GM23248 (cell line): ENCODE results near the gene TMEM50B. TPM values are rescaled to one million over a fixed set of nuclear protein-coding genes. Genes with fewer than 3 reads are reported as not detected.

Experiments
- DNase-seq: peaks from one replicate; pipeline ENCODE4 v3.0.0-alpha.2; 2015
- H2AFZ ChIP-seq: fragments of 200-600 bp; sonication (generic); 2 replicates; pipeline ENCODE4 v1.6.1; 2016; ENCODE audit warnings: antibody characterized with exemption
- H3F3A ChIP-seq: fragments of 200-600 bp; sonication (generic); 2 replicates; pipeline ENCODE4 v1.6.1; 2016; ENCODE audit warnings: mild to moderate bottlenecking, antibody characterized with exemption, mixed run types; ENCODE audit not compliant: insufficient read depth
- H3K27ac ChIP-seq: fragments of 200-600 bp; sonication (generic); 2 replicates; pipeline ENCODE4 v1.5.1; 2016; ENCODE audit warnings: mild to moderate bottlenecking
- H3K27me3 ChIP-seq: fragments of 200-600 bp; sonication (generic); replicated peaks from 2 replicates; pipeline ENCODE4 v1.6.1; 2016; ENCODE audit warnings: mild to moderate bottlenecking; ENCODE audit not compliant: insufficient read depth
- H3K36me3 ChIP-seq: fragments of 200-600 bp; sonication (generic); 2 replicates; pipeline ENCODE4 v1.6.1; 2016; ENCODE audit warnings: low read depth, mild to moderate bottlenecking
- H3K4me1 ChIP-seq: fragments of 200-600 bp; sonication (generic); 2 replicates; pipeline ENCODE4 v1.6.1; 2016; ENCODE audit warnings: mild to moderate bottlenecking; ENCODE audit not compliant: insufficient read depth
- H3K4me2 ChIP-seq: fragments of 200-600 bp; sonication (generic); one replicate; pipeline ENCODE4 v1.6.1; 2016; ENCODE audit warnings: mild to moderate bottlenecking; ENCODE audit not compliant: unreplicated experiment
- H3K4me3 ChIP-seq: fragments of 200-600 bp; sonication (generic); 2 replicates; pipeline ENCODE4 v1.5.1; 2016; ENCODE audit warnings: mild to moderate bottlenecking
- H3K79me2 ChIP-seq: fragments of 200-600 bp; sonication (generic); 2 replicates; pipeline ENCODE4 v1.6.1; 2016; ENCODE audit warnings: mild to moderate bottlenecking; ENCODE audit not compliant: insufficient read depth
- H3K9ac ChIP-seq: fragments of 200-600 bp; sonication (generic); 2 replicates; pipeline ENCODE4 v1.6.1; 2016; ENCODE audit warnings: mild to moderate bottlenecking
- H3K9me2 ChIP-seq: fragments of 200-600 bp; sonication (generic); 2 replicates; pipeline ENCODE4 v1.6.1; 2016; ENCODE audit warnings: mixed run types, mild to moderate bottlenecking, moderate library complexity; ENCODE audit not compliant: insufficient read depth
- H3K9me3 ChIP-seq: fragments of 200-600 bp; sonication (generic); one replicate; pipeline ENCODE4 v1.6.1; 2017; ENCODE audit warnings: low read depth
- H4K20me1 ChIP-seq: fragments of 200-600 bp; sonication (generic); 2 replicates; pipeline ENCODE4 v1.6.0; 2016; ENCODE audit not compliant: insufficient read depth
- EZH2 ChIP-seq: fragments of 200-600 bp; sonication (generic); IDR thresholded peaks from 2 replicates; pipeline ENCODE4 v1.6.1; 2018; ENCODE audit warnings: antibody characterized with exemption, mild to moderate bottlenecking; ENCODE audit not compliant: insufficient read depth, poor library complexity, severe bottlenecking
- EZH2phosphoT487 ChIP-seq: fragments of 200-600 bp; sonication (generic); IDR thresholded peaks from 2 replicates; pipeline ENCODE4 v1.6.1; 2018; ENCODE audit warnings: antibody characterized with exemption, moderate library complexity, mild to moderate bottlenecking, low read depth; ENCODE audit not compliant: insufficient read depth
- WGBS, 2 experiments: methylation state at CpG; one replicate each; pipeline ENCODE4 v1.1.6; 2015 to 2017; ENCODE audit warnings: low lambda C conversion rate in 2 of 2, low coverage in 1 of 2; ENCODE audit errors: missing lambda C conversion rate in 2 of 2; 5-methylcytosine and 5-hydroxymethylcytosine counted together
- in situ Hi-C: fragments of 300-500 bp; cut with MboI; formaldehyde crosslinking; loops from 2 replicates; pipeline ENCODE4 v1.15.0; 2020
- polyA plus RNA-seq: library from polyadenylated mRNA; unstranded; fragments of >200 nt; fragmentation: Nextera tagmentation; extraction: Ambion mirVana; gene quantifications from 2 replicates; pipeline ENCODE4 v1.2.1, GENCODE V29; 2016
- total RNA-seq: library from RNA; depleted of rRNA; stranded (reverse); fragments of >200 nt; shearing (Covaris generic); gene quantifications from 2 replicates; pipeline ENCODE4 v1.2.3, GENCODE V29; 2014

Gene TMEM50B
- total and polyA plus RNA-seq, 2 experiments from 2014 or later, result 35.1 to 43.9 TPM

GRCh38 chr21:33491373-33492102 is 11.8 kb upstream of the TMEM50B start, which contains the start of gene DNAJC28:
DNAJC28 (minus strand) TSS chr21:33491716; CDS start chr21:33489393, 2,323 bp downstream.
- Histone ChIP-seq H3K27me3 (no peaks in the 10 kb centered on the region), H3K27ac (no peak within 1 kb of the TSS)

GRCh38 chr21:33490991-33491372 is 11.2 kb upstream of the TMEM50B start:
- H3K4me3 ChIP-seq, result peak overlapping the region; percentile 89
- no peaks in the 10 kb centered on the region for H3K79me2 ChIP-seq
- no peaks in the 10 kb centered on the region for H3K36me3 ChIP-seq
- no peak overlapping the region for H3K27ac ChIP-seq
- no peaks in the 10 kb centered on the region for H4K20me1 ChIP-seq
- H3K9ac ChIP-seq, result peak overlapping the region; percentile 77
- H3F3A ChIP-seq, result no peaks in the 10 kb centered on the region
- peak overlapping the region; percentile 100 for H2AFZ ChIP-seq
- H3K4me1 ChIP-seq, result 0 out of 2 replicates have a peak, but pooled peaks cover 7% of the 10 kb centered on the region
- in situ Hi-C loops, result no loop called here
- H3K4me2 ChIP-seq, result peak overlapping the region; percentile 89
- no peaks in the 10 kb centered on the region for H3K27me3 ChIP-seq
- peak; percentile 32 for DNase-seq
- 13 to 14% methylated on average over 12 of the region's 12 CpGs for WGBS, 2 experiments
- H3K9me3 ChIP-seq, result no peaks in the 10 kb centered on the region
- no peaks in the 10 kb centered on the region for H3K9me2 ChIP-seq
- TF ChIP-seq EZH2phosphoT487 (no peak), EZH2 (no peak)

More at GRCh38 chr21:33491373-33492102, 11.8 kb upstream of the TMEM50B start, which contains the start of gene DNAJC28:
- DNase-seq, result peak; percentile 96
- 1% methylated on average over 38 to 46 of the region's 52 CpGs for WGBS, 2 experiments
- in situ Hi-C loops, result no loop called here
- peak within 1 kb of the TSS; percentile 89 for H3K4me3 ChIP-seq
- 0 out of 2 replicates have a peak, but pooled peaks cover 7% of the 10 kb centered on the region for H3K4me1 ChIP-seq
- no peaks in the 10 kb centered on the region for H3K36me3 ChIP-seq
- H3K79me2 ChIP-seq, result no peaks in the 10 kb centered on the region
- H4K20me1 ChIP-seq, result no peaks in the 10 kb centered on the region
- peak within 1 kb of the TSS; percentile 77 for H3K9ac ChIP-seq
- H3K9me2 ChIP-seq, result no peaks in the 10 kb centered on the region
- H3K4me2 ChIP-seq, result peak within 1 kb of the TSS; percentile 89
- peak within 1 kb of the TSS; percentile 100 for H2AFZ ChIP-seq
- H3K9me3 ChIP-seq, result no peaks in the 10 kb centered on the region
- no peak for TF ChIP-seq EZH2
- TF ChIP-seq EZH2phosphoT487, result no peak
- no peaks in the 10 kb centered on the region for H3F3A ChIP-seq

GRCh38 chr21:33488936-33489335 is 9.2 kb upstream of the TMEM50B start:
- H4K20me1 ChIP-seq, result no peaks in the 10 kb centered on the region
- WGBS, 2 experiments, result 80 to 81% methylated on average over 4 of the region's 4 CpGs
- H3K79me2 ChIP-seq, result no peaks in the 10 kb centered on the region
- no peaks in the 10 kb centered on the region for H3K9me3 ChIP-seq
- TF ChIP-seq EZH2, result no peak
- TF ChIP-seq EZH2phosphoT487, result no peak
- H3K4me2 ChIP-seq, result no peak overlapping the region
- no peaks in the 10 kb centered on the region for H3K27me3 ChIP-seq
- H3K4me1 ChIP-seq, result 0 out of 2 replicates have a peak, but pooled peaks cover 7% of the 10 kb centered on the region
- DNase-seq, result no peak
- no peak overlapping the region for H3K9ac ChIP-seq
- H3K4me3 ChIP-seq, result no peak overlapping the region
- no peak overlapping the region for H2AFZ ChIP-seq
- in situ Hi-C loops, result no loop called here
- H3K9me2 ChIP-seq, result no peaks in the 10 kb centered on the region
- H3F3A ChIP-seq, result no peaks in the 10 kb centered on the region
- no peaks in the 10 kb centered on the region for H3K36me3 ChIP-seq
- H3K27ac ChIP-seq, result no peak overlapping the region

- in situ Hi-C loops, result no loop called here
- Histone ChIP-seq H3K9me3 (no peaks in the 10 kb centered on the region), H3K36me3 (no peaks in the 10 kb centered on the region), H3F3A (no peaks in the 10 kb centered on the region), H3K27ac (no peak overlapping the region), H3K4me3 (no peak overlapping the region), H3K79me2 (no peaks in the 10 kb centered on the region), H3K9ac (no peak overlapping the region), H3K4me2 (no peak overlapping the region), H3K27me3 (no peaks in the 10 kb centered on the region), H2AFZ (no peak overlapping the region), H3K9me2 (no peaks in the 10 kb centered on the region), H3K4me1 (0 out of 2 replicates have a peak, but pooled peaks cover 7% of the 10 kb centered on the region), H4K20me1 (no peaks in the 10 kb centered on the region)
- no peak for DNase-seq
- WGBS, 2 experiments, result 91 to 95% methylated on average over 5 of the region's 5 CpGs
- no peak for TF ChIP-seq EZH2phosphoT487
- no peak for TF ChIP-seq EZH2
These were observed 8.2 kb upstream of the TMEM50B start for GRCh38 chr21:33487996-33488395.
